GM19397 (cell line): ENCODE measurements around the gene TADA2A.
"Not testable (repeated sequence)": the region's sequence is repeated elsewhere in the genome, so short reads cannot be mapped to it uniquely, and the experiment has no call there.

Experiments used
- ATAC-seq: cut with Tn5 transposase; IDR thresholded peaks from one replicate; pipeline ENCODE4 v1.9.1; 2021; ENCODE audit warnings: mild to moderate bottlenecking, moderate library complexity; ENCODE audit not compliant: unreplicated experiment

TADA2A gene

DNA sequence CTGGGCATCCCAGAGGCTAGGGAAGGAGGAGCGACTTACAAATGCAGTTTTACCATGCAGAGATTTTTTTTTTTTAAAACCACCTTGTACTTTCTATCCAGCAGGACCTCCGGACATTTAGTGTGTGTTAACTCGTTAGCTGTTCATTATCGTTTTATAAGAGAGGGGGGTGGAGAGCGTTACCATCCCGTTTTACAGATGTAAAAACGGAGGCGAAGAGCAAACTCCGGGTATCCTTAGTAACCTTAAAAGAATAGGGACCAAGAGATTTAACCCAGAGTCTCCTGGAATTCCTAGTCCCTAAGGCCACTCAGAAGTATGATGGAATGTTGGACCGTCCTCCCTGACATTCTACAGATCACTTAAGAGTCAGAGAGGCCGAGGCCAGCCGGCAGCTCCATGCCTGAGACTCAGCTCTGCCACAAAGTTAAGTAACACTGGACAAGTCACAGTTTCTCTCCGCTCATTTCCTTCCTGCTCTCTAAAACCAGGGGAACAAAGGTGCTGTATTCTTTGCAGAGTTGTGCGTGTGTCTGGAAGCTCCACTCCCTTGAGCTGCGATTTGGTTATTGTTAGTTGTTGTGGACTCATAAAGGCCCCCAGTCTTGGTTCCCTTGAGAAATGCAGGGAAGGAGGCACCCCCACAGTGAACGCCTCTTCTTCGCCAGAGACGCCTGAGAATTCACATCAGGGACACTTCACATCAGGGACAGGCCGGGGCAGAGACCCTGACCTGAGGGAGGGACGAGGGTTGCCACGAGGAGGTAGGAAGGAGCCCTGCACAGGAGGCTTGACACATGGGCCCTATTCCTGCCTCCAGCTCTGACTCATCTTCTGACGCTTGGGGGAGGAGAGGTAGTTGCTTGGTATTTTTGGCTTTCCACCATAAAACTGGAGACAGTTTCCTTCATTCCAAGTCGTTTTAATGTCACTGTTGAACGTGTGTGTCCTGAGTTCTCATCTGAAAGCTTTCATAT is 84.2 kb downstream of the TADA2A start:
- no peak for ATAC-seq

DNA sequence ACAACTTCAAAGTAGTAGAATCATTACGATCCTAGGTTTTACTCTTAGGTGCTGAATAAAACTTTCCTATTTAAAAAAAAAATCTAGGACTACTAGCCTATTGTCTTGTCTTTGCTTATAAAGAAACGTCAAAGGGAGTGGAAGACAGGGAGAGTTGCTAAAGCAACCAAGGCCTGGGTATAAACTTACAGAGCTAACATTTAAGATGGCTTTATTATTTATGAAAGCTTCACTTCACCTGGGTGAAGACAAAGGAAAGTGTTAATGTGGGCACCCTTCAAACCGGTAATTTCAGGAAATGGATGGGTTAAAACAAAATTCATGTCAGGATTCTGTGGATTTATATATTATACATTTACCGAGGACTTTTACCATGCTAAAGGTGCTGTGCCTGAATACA is 85.5 kb downstream of the TADA2A start:
- no peak for ATAC-seq

DNA sequence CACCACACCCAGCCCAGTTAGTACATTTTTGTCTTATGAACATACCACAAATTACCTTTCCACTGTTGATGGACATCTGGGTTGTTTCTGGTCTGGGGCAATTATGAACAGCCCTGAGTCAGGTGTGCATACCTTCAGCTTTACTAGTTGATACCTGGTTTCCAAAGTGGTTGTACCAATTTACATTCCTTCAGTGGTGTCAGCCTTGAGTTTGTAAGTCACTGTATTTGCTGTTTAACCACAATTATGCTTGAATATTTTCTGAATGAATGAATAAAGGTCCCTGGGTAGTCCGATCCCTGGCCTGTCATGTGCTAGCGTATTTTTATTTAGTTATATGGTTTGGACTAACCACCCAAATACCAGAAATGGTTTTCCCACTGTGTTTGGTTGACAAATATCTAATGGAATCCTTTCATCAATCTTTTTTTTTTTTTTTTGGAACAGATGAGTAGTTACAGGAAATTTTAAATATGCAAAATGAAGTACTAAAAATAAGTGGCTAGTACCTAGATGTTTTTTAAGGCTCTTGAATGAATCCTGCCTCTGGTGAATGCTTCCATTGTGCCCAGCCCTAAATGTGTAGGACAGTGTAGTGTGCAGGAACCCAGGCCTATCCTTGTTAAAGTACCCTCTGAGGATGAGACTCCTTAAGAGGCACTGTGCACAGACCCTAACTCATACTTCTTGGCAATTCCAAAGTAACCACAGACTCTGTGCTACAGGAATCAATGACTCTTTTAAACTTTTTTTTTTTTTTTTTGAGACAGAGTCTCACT is 86.8 kb downstream of the TADA2A start:
- no peak for ATAC-seq

DNA sequence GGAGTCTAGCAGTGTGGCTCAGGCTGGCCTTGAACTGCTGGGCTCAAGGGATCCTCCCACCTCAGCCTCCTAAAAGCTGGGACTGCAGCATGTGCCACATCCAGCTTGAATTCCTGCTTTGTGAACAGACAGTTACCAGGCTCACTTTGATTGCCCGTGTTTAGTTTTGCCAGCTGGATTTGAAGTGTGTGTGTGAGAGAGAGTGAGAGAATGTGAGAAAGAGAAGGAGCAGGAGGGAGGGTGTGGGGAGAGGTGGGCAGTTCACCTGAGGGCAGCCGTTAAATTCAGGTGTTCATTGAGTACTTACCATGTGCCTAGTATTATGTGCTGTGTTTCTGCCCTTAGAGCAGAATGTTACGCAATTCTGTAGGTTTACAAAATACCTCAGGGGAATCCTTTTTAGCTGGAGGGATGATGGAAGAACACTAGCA is 87.7 kb downstream of the TADA2A start:
- no peak for ATAC-seq

DNA sequence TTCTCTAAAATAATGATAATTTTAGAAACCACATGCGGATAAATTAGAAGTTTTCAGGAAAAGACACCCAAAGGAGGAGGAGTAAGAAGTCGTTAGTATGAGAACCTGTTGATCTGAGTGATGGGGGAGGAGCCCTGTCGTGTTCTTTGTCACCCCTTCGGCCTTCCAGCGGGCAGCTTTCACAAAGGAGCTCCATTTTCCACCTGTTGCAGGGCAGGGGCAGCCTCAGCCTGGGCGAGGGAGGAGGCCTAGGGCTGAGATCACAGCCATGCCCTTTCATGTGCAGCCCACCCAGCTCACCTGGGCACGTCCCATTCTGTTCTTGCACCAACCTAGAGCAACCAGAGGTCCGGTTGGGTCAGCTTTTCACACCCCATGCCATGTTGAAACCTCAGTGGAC is 88.3 kb downstream of the TADA2A start:
- ATAC-seq: no peak

DNA sequence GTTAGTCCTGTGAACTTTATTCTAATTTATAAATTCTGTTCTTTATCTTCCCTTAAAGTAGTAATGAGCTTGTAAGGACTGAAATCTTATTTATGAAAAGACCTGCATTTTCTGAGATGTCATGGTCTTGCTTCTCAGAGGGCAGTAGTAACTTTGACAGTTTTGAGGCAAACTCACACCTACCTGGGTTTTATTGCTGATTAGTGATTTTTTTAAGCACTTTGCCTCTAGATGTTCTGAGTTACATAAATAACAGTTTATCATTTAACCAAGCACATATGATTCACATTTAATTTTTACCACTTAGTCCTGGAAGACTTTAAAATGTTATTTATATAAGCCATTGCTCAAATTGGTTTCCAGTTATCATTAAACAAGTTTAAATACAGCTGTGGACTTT is 93.7 kb downstream of the TADA2A start:
- no peak for ATAC-seq

DNA sequence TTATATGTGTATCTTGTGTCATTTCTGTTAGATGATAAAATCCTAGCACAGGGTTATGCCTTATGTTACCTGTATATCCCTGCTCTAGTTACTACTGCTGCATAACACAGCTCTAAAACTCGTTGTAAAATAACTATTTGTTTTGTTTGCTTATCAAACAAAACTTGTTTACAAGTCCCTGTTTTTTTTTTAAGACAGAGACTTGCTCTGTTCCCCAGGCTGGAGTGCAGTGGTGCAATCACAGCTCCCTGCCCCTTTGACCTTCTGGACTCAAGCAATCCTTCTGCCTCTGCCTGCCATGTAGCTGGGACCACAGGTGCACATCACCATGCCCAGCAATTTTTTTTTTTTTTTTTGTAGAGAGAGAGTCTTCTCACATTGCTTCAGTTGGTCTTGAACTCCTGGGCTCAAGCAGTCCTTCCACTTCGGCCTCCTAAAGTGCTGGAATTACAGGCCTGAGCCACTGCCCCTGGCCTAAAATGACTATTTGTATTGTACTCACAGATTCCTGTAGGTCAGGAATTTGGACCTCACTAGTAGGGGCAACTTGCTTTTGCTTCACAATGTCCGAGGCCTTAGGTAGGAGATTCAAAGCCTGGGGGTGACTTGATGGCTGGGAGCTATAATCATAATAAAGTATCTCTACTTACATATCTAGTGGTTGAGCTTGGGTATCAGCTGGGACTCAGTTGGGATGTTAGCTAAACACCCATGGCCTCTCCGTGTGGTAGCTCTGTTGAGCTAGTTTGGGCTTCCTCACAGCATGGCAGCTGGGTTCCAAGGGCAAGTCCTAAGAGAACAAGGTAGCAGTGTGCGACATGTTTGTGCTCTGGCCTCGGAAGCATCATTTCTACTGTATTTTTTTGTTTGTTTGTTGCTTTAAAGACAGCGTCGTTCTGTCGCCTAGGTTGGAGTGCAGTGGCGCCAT is 95.6 kb downstream of the TADA2A start:
- no peak for ATAC-seq

DNA sequence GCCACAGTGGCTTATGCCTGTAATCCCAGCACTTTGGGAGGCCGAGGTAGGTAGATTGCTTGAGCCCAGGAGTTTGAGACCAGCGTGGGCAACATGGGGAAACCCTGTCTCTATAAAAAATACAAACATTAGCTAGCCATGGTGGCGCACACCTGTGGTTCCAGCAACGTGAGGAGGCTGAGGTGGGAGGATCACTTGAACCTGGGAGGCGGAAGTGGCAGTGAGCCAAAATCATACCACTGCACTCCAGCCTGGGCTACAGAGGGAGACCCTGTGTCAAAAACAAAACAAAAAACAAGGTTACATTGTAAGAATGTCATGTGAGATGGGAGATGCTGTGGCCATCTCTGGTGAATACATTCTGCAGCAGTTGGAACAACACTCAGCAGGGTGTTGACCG is 96.5 kb downstream of the TADA2A start:
- no peak for ATAC-seq

DNA sequence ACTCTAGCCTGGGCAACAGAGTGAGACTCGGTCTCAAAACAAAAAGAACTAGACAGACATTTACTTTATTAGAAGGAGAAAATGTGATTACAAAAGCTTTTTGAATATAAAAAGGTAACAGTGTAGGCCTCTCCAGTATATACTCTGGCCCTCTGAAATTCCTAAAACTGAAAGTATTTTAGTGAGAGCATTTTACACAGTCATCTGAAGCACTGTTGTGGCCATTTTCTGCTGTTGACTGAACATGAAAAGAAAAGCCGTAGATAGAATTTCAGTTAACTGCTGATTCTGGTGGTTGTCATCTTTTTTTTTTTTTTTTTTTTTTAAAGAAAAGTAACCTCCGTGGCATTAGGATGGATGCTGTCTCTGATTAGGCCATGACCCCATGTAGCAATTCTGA is 98.6 kb downstream of the TADA2A start:
- no peak for ATAC-seq

DNA sequence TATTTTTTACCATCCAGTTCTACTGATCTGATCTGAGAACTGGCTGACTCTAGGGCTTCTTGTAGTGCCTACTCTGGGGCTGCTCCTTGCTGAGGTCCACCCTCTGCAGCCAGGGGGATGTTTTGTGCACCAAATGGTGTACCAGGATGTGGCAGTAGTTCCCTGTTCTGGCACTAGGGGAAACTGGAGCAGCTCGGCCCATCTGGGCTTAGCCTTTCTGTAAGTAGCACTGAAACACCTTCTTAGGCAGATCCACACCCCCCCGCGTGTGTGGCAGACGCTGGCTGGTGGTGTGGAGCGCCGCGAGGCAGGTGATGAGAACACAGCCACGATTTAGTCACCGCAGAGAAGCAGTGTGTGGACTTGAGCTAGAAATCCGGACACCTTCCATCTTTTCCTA is 100.0 kb downstream of the TADA2A start:
- no peak for ATAC-seq

DNA sequence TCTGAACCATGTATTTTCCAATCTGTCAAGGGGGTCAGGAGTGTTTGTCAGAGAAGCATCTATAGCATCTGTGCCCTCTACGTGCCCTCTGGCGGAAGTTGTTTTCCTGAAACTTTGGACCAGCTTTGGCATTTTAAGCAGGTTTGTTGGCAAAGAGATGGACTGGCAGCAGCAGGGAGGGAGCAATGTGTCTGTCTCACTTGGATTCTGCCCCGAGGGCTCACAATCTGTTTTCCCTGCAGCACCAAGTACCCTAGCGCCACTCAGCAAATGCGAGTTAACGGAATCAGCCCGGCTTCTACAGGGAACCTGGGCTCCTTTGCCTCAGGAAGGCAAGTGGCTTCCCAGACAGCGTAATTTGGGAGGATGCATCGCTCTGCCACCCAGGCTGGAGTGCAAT is 100.4 kb downstream of the TADA2A start:
- no peak for ATAC-seq

DNA sequence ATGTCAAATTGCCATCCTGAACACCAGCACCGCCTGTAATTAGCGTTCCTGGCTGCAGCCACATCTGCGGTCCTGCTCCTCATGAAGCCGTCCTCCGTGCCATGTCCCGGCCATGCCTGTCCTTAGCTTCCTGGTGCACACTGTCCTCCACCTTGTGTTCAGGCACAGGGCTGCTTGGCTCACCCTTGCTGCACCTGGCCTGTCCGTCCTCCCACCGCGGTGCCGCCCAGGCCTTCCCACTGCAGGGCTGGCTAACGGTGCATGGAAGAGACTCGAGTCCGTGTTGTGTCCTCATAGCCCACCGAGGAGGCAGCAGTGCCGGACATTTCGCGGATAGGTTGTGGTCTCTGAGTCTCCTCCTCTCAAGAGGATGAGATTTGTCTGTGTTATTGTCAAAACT is 103.4 kb downstream of the TADA2A start:
- no peak for ATAC-seq

DNA sequence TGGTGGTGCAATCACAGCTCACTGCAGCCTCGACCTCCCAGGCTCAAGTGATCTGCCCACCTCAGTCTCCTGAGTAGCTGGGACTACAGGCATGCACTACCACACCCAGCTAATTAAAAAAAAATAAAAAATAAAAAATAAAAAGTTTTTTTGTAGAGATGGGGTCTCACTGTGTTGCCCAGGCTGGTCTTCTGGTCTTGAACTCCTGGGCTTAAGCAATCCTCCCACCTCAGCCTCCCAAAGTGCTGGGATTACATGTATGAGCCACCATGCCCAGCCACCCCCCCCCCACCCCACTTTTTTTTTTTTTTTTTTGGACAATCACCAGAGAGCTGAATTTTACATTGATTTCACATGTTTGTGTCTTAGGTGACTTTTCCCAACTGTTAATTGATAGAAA is 105.0 kb downstream of the TADA2A start:
- not testable (repeated sequence) for ATAC-seq

DNA sequence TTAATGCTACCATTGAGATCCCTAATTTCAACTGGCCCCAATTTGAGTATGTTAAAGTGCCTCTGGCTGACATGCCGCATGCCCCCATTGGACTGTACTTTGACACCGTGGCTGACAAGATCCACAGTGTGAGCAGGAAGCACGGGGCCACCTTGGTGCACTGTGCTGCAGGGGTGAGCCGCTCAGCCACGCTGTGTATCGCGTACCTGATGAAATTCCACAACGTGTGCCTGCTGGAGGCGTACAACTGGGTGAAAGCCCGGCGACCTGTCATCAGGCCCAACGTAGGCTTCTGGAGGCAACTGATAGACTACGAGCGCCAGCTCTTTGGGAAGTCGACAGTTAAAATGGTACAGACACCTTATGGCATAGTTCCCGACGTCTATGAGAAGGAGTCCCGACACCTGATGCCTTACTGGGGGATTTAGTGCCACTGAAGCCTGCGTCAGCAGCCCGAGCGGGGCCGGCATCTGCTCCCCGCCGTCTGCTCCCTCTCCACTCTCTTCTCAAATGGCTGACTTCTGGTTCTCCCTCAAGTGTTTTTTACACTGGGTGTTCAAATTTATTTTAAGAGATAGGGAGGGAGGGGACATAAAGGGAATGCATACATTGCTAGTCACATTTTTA is 105.9 kb downstream of the TADA2A start:
- no peak for ATAC-seq

DNA sequence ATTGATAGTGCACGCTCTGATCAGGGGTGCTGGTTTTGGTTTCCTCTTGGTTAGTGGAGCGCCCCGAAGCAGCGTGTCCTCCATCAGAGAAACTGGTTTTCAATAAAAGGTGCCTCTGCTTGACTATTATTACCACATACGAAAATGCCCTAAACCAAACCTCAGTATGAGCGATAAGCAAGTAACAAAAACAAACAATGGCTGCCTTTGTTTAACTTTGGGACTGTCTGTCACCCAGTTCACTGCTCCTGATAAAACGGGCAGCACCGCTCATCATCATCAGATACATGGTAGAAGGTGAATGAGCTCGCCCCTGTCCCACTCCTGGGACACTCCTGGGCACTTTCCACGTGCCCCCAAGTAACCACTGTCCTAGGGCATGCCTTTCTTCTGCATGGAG is 107.0 kb downstream of the TADA2A start:
- ATAC-seq: no peak

DNA sequence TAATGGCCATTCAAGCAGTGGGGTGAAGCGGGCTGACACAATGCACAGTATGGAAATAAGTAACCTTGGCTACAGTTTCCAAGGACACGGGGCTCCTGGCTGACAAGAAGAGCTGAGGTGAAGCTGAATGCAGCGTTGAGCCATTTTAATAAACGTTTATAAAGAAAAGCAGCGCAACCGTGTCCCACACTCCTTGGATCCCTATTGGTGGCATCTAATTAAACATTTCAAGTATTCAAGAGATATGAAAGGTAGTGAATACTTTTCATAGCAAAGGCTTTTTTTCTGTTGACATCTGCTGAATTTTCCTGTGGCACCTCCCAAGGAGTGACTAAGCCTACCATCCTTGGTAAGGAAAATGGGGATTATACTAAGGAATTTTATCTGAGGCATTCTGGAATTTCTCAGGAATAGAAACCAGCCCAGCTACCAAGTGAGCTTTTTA is 109.5 kb downstream of the TADA2A start:
- no peak for ATAC-seq

DNA sequence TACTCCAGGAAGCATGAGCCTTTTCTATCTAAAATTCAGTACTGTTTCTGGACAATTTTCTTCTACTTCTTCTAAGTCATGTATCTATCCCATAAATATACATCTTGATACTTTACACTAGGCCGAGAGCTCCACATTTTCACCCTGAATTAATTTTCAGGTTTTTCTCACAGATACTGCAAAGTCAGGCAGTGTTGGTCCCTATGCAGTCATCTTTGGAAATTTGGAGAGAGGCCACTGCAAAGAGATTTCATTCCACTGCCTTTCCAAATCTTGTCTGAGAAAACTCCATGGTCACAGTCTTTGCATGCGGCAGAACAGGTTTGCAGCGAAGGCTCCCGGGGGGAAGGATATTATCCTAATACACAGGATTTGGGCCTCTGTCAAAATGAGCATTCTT is 111.2 kb downstream of the TADA2A start:
- no peak for ATAC-seq

DNA sequence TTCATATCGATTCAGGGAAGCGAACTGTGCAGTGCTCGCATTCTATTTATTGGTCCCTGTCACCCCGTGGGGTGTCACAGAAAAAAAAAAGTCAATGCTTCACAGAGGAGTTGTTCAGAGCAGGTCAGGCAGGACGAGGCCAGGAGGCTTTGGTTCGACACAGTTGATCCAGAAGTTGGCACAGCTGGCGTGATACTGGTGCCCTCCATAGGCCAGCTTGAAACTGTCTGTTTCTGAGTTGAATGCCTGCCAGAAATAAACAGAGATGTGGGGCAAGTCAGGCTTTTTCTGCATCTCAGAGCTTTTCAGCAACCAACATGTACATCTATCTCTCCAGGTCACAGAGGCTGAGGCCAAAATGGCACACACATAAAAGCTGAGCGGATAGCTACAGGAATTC is 112.1 kb downstream of the TADA2A start:
- ATAC-seq: no peak

DNA sequence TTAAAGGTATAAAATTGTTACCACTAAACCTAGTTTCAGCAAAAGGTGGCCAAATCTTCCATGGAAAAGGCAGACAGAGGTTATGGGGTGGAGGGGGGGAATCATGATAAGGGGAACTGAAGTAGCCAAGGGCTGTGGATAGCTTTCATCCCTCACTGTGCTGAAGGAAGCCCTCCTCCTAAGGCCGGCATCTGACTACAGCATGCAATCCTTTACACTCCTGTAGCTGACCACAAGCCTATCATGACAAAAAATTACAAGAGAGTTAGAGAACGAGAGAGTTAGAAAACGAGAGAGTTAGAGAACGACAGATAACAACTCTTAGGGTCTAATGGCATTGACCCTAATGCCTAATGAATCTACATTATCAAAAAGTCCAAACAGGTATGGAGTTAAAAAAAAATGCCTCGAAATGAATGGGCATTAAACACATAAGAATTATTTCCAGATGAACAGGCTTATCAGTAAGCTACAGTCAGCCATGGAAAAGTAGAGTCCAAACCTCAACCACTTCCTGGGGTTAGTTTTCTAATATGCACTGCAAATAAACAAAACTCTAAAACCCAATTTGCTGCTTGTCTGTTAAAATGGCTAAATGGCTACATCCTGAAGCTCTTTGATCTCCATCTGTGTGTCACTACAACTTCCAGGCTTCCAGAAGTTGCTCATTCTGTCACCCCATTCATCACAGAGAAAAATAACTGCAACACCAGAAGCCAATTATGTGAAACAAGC is 112.7 kb downstream of the TADA2A start:
- no peak for ATAC-seq

DNA sequence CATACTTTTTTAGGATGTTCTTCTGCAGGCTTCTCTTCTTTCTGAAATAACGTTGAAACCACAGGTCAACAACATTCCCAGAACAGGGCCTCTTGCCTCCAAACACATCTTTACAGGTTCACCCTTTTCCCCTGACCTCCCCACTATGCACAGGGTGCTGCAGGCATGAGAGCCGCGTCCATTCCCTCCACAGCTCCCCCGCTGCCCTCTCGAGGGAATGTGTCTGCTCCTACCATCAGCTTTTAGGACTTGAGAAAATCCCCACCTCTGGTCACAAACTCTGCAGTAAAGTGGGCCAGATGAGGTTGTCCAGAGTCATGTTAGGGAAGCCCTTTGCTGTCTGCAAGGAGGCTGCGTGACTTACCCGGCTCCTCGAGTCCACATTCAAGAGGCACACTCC is 113.5 kb downstream of the TADA2A start:
- no peak for ATAC-seq
